GF-D8 (cell line): ENCODE data around the gene TUBA1B.
A peak's percentile ranks its signal among the peaks of the same experiment; 100 is the strongest.

Source experiments
- DNase-seq: peaks from one replicate; lab custom pipeline; 2025; lab: John Stamatoyannopoulos, UW

Gene TUBA1B

GRCh38 chr12:49089821-49090773 lies 41.1 kb downstream of the TUBA1B start:
- DNase-seq: peak; percentile 2

GRCh38 chr12:49088932-49089330 lies 42.3 kb downstream of the TUBA1B start:
- no peak for DNase-seq

- DNase-seq: peak; percentile 47
Observed at GRCh38 chr12:49088150-49088931, 42.9 kb downstream of the TUBA1B start.

DNA sequence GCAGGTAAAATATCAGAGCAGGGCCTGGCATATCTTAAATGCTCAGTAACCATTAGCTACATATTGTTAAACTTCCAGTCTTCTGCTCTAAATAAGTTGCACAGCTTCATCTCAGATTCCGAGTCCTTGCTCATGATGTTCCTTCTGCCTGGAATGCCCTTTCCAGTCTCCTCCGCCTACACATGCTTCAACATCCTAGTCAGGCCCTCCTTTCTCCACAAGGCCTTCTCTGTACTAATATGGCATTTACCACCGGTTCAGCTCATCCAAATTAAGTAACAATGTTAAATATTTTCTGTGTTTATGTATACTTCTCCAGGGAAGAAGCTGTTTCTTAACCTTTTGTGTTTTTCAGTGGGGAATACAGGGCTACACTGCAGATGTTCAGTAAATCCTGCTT lies 45.1 kb downstream of the TUBA1B start:
- no peak for DNase-seq

- DNase-seq: no peak
Observed at GRCh38 chr12:49084438-49084837, 46.8 kb downstream of the TUBA1B start.

DNA sequence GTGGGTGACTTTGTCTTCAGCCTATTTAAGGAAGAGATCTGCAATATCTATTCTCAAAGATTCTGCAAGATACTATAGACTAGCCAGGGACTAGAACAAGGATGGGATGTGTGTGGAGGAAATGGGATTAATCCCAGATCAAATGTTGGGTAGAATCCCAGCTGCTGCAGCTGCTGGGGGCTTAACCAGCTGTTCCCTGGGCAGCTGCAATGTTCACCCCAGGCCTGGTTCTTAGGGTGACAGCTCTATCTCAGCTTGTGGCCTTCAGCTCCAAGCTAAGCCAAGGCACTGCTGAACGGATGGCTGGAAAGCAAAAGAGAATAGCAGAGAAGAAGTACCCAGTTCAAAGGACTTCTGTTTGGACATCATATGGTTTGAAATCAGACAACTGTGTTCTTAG lies 51.4 kb downstream of the TUBA1B start:
- no peak for DNase-seq
